GM21390 (cell line): ENCODE data around the gene ARHGEF6.

Source experiments
- ATAC-seq: cut with Tn5 transposase; IDR thresholded peaks from one replicate; pipeline ENCODE4 v1.9.1; 2021; ENCODE audit not compliant: unreplicated experiment

Gene ARHGEF6

GRCh38 chrX:136708348-136708747 lies 72.4 kb downstream of the ARHGEF6 start:
- ATAC-seq, result no peak

- ATAC-seq, result no peak
Observed at GRCh38 chrX:136697156-136697555, 83.6 kb downstream of the ARHGEF6 start.

GRCh38 chrX:136694431-136695087 lies 86.2 kb downstream of the ARHGEF6 start:
- peak; percentile 62 for ATAC-seq

- no peak for ATAC-seq
Observed at GRCh38 chrX:136692271-136692670, 88.5 kb downstream of the ARHGEF6 start.

GRCh38 chrX:136691028-136691809 lies 89.5 kb downstream of the ARHGEF6 start:
- ATAC-seq, result no peak

- peak; percentile 53 for ATAC-seq
Observed at GRCh38 chrX:136689436-136689835, 91.3 kb downstream of the ARHGEF6 start.

- ATAC-seq, result no peak
Observed at GRCh38 chrX:136687457-136687856, 93.3 kb downstream of the ARHGEF6 start.

GRCh38 chrX:136684120-136684519 lies 96.6 kb downstream of the ARHGEF6 start:
- no peak for ATAC-seq

- ATAC-seq, result no peak
Observed at GRCh38 chrX:136679531-136679930, 101.2 kb downstream of the ARHGEF6 start.

- ATAC-seq, result peak; percentile 40
Observed at GRCh38 chrX:136674270-136674985, 106.3 kb downstream of the ARHGEF6 start.

- ATAC-seq, result no peak
Observed at GRCh38 chrX:136671006-136671610, 109.6 kb downstream of the ARHGEF6 start.

- ATAC-seq, result no peak
Observed at GRCh38 chrX:136667446-136668168, 113.1 kb downstream of the ARHGEF6 start.

- ATAC-seq, result peak; percentile 70
Observed at GRCh38 chrX:136666088-136666487, 114.6 kb downstream of the ARHGEF6 start.

- peak; percentile 74 for ATAC-seq
Observed at GRCh38 chrX:136665258-136665900, 115.4 kb downstream of the ARHGEF6 start.

- ATAC-seq, result no peak
Observed at GRCh38 chrX:136662976-136663375, 117.8 kb downstream of the ARHGEF6 start.

- ATAC-seq, result no peak
Observed at GRCh38 chrX:136662104-136662503, 118.6 kb downstream of the ARHGEF6 start.

GRCh38 chrX:136660896-136661295 lies 119.8 kb downstream of the ARHGEF6 start:
- no peak for ATAC-seq

GRCh38 chrX:136659174-136659573 lies 121.6 kb downstream of the ARHGEF6 start:
- ATAC-seq, result no peak

GRCh38 chrX:136658151-136658550 lies 122.6 kb downstream of the ARHGEF6 start:
- ATAC-seq, result no peak

- ATAC-seq, result no peak
Observed at GRCh38 chrX:136656361-136656964, 124.3 kb downstream of the ARHGEF6 start.
